ENCODE measurements around the gene SLC5A5. TPM values are rescaled to one million over a fixed set of nuclear protein-coding genes. Genes with fewer than 3 reads are reported as not detected.

Gene SLC5A5
- total RNA-seq, 3 donors from 2014 or later, result not detected

DNA sequence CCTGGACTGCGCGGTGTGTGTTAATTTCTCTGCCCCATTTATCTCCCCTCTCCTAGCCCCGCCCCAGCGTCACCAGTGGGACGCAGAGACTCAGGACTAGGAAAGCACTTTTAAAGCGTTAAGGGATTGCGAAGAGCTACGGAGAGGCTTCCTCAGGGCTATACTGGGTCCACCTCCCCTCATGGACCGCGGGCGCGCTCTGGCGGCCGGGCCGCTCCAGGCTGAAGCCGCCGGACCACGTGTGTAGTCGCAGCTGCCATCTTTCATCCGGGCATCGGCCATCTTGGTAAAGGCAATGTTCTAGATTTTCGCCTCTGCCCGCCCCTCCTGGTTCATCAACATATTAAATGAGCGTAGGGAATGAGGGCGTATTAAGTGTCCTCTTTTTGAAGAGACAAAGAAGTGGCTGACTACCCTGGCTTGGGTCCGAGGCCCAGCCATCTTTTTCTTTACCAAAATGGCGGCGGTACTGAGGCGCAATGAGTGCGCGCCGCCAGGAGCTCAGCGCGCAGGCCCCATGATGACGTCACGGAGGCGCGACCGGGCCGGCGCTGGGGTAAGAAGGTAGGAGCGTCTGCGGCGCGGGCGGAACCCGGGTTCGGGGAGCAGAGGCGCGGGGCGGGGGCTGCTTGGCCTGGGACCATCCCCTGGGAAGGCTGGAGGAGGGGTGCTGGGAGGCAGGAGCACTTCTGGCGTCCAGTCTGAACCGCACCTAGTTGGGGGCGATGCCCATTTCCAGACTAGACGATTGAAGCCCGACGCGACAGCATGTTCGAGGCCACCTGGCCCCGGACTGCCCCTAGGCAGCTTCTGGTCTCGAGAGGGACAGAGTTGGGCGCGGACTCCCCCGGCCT lies 61.0 kb downstream of the SLC5A5 start, which contains the start of gene CCDC124:
Gene CCDC124 (plus strand): TSS at position 531 of the 854 bp plus-strand sequence. CDS start 3,406 bp downstream, outside the sequence.
- Histone ChIP-seq H3K36me3 (no peaks in the 10 kb centered on the region), H3K9me3 (no peaks in the 10 kb centered on the region), H3K4me1 (peaks cover 6 to 8% of the 10 kb centered on the region in 2 donors), H3K27ac (peak within 1 kb of the TSS; percentile 93 to 94), H3K4me3 (peak within 1 kb of the TSS; percentile 80 to 100 (median 82)), H3K27me3 (no peaks in the 10 kb centered on the region)
- TF ChIP-seq, protein P1, sequence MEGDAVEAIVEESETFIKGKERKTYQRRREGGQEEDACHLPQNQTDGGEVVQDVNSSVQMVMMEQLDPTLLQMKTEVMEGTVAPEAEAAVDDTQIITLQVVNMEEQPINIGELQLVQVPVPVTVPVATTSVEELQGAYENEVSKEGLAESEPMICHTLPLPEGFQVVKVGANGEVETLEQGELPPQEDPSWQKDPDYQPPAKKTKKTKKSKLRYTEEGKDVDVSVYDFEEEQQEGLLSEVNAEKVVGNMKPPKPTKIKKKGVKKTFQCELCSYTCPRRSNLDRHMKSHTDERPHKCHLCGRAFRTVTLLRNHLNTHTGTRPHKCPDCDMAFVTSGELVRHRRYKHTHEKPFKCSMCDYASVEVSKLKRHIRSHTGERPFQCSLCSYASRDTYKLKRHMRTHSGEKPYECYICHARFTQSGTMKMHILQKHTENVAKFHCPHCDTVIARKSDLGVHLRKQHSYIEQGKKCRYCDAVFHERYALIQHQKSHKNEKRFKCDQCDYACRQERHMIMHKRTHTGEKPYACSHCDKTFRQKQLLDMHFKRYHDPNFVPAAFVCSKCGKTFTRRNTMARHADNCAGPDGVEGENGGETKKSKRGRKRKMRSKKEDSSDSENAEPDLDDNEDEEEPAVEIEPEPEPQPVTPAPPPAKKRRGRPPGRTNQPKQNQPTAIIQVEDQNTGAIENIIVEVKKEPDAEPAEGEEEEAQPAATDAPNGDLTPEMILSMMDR (IDR thresholded peaks at IDR 0.05), result peak in 2 of 3 donors; percentile 74 to 91
- peak; percentile 88 to 98 (median 95) for TF ChIP-seq POLR2AphosphoS5 (IDR thresholded peaks at IDR 0.05)
- peak; percentile 85 for TF ChIP-seq POLR2A (IDR thresholded peaks at IDR 0.05)
- DNase-seq (ENCODE audit: low spot score in 2 of 2), result peak; percentile 88 to 90
- intact Hi-C loops (cut with DNase I; ENCODE audit: low total_unique reads), result loop anchor here (5.0 kb wide), 1 partner anchor 1200 kb away; no protein-coding TSS in a partner anchor

DNA sequence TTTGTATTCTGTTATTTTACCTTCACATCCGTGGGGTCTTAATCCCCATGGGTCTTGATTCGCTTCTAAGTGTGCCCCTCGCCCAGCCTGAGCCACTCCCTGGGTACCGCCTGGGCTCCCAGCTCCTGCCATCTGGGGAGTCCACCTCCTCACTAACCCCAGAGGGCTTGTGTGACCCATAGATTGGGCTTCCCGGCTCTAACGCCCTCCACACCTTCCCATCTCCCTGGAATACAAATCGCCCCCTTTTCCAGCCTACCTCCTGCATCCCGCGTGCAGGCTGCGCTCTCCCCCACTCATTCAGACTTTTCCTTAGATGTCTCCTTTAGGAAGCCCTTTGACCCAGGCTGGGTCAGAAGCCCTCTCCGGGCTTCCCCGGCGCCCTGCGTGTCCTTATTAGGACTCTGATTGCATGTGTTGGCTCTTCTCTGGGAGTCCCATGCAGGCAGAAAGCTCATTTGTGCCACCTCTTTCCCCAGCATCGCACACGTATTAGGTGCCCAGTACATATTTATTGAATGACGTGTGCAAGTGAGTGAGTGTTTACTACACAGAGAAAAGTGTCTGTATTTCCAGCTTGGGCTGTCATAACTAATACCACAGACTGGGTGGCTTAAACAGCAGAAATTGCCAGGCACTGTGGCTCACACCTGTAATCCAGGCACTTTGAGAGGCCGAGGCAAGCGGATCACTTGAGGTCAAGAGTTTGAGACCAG lies 61.8 kb downstream of the SLC5A5 start:
- peak overlapping the region; percentile 80 to 100 (median 82) for H3K4me3 ChIP-seq
- H3K36me3 ChIP-seq, result no peaks in the 10 kb centered on the region
- H3K27ac ChIP-seq, result peak overlapping the region; percentile 93 to 94
- no peaks in the 10 kb centered on the region for H3K9me3 ChIP-seq
- no peaks in the 10 kb centered on the region for H3K27me3 ChIP-seq
- intact Hi-C loops (cut with DNase I; ENCODE audit: low total_unique reads), result loop anchor here (5.0 kb wide), 1 partner anchor 1201 kb away; no protein-coding TSS in a partner anchor
- no peak for DNase-seq (ENCODE audit: low spot score in 2 of 2)
- no peak for TF ChIP-seq POLR2A (IDR thresholded peaks at IDR 0.05)
- no peak for TF ChIP-seq POLR2AphosphoS5 (IDR thresholded peaks at IDR 0.05)
- TF ChIP-seq, protein P1 (IDR thresholded peaks at IDR 0.05), result no peak
- peaks cover 6 to 8% of the 10 kb centered on the region in 2 donors for H3K4me1 ChIP-seq

DNA sequence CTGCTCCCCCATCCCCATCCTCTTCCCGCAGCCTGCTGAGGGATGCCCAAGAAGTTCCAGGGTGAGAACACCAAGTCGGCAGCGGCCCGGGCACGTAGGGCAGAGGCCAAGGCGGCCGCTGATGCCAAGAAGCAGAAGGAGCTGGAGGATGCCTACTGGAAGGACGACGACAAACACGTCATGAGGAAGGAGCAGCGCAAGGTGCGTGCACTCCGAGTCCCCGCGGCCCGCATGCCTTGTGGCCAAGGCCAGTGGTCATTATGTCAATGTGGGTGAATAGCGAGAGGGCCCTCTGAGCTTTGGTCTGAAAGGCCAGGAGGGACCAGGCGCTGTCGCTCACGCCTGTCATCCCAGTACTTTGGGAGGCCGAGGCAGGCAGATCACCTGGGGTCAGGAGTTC lies 64.6 kb downstream of the SLC5A5 start:
- Histone ChIP-seq H3K4me3 (no peak overlapping the region), H3K27me3 (no peaks in the 10 kb centered on the region), H3K4me1 (peaks cover 6 to 8% of the 10 kb centered on the region in 2 donors), H3K9me3 (no peaks in the 10 kb centered on the region), H3K27ac (no peak overlapping the region), H3K36me3 (no peaks in the 10 kb centered on the region)
- intact Hi-C loops (cut with DNase I; ENCODE audit: low total_unique reads), result no loop called here
- TF ChIP-seq POLR2AphosphoS5 (IDR thresholded peaks at IDR 0.05) (no peak), POLR2A (IDR thresholded peaks at IDR 0.05) (no peak)
- TF ChIP-seq, protein P1 (IDR thresholded peaks at IDR 0.05), result no peak
- no peak for DNase-seq (ENCODE audit: low spot score in 2 of 2)

DNA sequence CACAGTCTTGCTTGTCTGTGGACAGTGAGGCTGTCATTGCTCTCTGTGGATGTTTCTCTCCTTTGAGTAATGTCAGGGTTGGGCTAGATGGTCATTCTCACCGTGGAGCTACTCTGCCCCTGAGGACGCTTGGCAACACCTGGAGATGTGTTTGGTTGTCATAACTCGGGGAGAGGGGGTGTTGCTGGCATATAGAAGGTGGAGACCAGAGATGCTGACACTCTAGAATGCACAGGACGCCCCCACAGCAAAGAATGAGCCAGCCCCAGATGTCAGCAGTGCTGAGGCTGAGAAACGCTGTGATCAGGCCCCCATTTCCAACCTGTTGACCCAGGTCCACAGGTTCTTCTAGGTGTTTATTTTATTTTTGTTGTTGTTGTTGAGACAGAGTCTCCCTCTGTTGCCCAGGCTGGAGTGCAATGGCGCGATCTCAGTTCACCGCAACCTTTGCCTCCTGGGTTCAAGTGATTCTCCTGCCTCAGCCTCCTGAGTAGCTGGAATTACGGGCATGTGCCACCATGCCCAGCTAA lies 65.7 kb downstream of the SLC5A5 start:
- no peak for DNase-seq (ENCODE audit: low spot score in 2 of 2)
- H3K4me1 ChIP-seq, result peaks cover 6 to 8% of the 10 kb centered on the region in 2 donors
- no peaks in the 10 kb centered on the region for H3K9me3 ChIP-seq
- H3K27ac ChIP-seq, result no peak overlapping the region
- H3K36me3 ChIP-seq, result no peaks in the 10 kb centered on the region
- intact Hi-C loops (cut with DNase I; ENCODE audit: low total_unique reads), result no loop called here
- TF ChIP-seq, protein P1 (IDR thresholded peaks at IDR 0.05), result no peak
- TF ChIP-seq POLR2A (IDR thresholded peaks at IDR 0.05) (no peak), POLR2AphosphoS5 (IDR thresholded peaks at IDR 0.05) (no peak)
- no peak overlapping the region for H3K4me3 ChIP-seq
- no peaks in the 10 kb centered on the region for H3K27me3 ChIP-seq
